ENCODE measurements around the gene TICAM2. TPM values are rescaled to one million over a fixed set of nuclear protein-coding genes. Genes with fewer than 3 reads are reported as not detected.
A peak's percentile ranks its signal among the peaks of the same experiment; 100 is the strongest.

Gene TICAM2
- total and polyA plus RNA-seq, 9 of the 15 experiments (the other 6 are each of a cell fraction or from before 2014, with no cell fraction given) = 0.15 to 1.8 (median 0.98) TPM

- TF ChIP-seq ARNT (IDR thresholded peaks at IDR 0.05) = 0 out of 4 replicates have a peak, but pooled peaks of 1 of the 2 experiments have one; percentile 25
- peak; percentile 57; the same call in 1 of the 2 replicates for TF ChIP-seq ZNF24 (IDR thresholded peaks at IDR 0.05)
- peak; percentile 96 for TF ChIP-seq GABPA (tag; conservative IDR thresholded peaks at IDR 0.05; ENCODE audit: low read depth)
- TF ChIP-seq, protein P1, sequence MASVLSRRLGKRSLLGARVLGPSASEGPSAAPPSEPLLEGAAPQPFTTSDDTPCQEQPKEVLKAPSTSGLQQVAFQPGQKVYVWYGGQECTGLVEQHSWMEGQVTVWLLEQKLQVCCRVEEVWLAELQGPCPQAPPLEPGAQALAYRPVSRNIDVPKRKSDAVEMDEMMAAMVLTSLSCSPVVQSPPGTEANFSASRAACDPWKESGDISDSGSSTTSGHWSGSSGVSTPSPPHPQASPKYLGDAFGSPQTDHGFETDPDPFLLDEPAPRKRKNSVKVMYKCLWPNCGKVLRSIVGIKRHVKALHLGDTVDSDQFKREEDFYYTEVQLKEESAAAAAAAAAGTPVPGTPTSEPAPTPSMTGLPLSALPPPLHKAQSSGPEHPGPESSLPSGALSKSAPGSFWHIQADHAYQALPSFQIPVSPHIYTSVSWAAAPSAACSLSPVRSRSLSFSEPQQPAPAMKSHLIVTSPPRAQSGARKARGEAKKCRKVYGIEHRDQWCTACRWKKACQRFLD (CRISPR knock-in tag; IDR thresholded peaks at IDR 0.05) = peak; percentile 89
- TF ChIP-seq HMGN3 (IDR thresholded peaks at IDR 0.05; ENCODE audit: borderline replicate concordance, extremely low read depth, insufficient read length, low read depth, low read length) = peak; percentile 30
- peak; percentile 58; the same call in 1 of the 2 replicates for TF ChIP-seq NCOA1 (IDR thresholded peaks at IDR 0.05; ENCODE audit: low read depth)
- peak; percentile 47; the same call in 1 of the 2 replicates for TF ChIP-seq SOX6 (IDR thresholded peaks at IDR 0.05)
- TF ChIP-seq SMC3 (conservative IDR thresholded peaks at IDR 0.05; ENCODE audit: insufficient read depth, low read depth, low read length) = no peak
- TF ChIP-seq E2F5 (CRISPR knock-in tag; IDR thresholded peaks at IDR 0.05) = no peak
- peak; percentile 18 to 48; a peak in 2 of 4 replicates for TF ChIP-seq RCOR1 (IDR thresholded peaks at IDR 0.05; ENCODE audit: borderline replicate concordance in 1 of 2, low read depth in 2 of 2, low read length in 2 of 2)
- peak; percentile 46; the same call in 1 of the 2 replicates for TF ChIP-seq ETV1 (tag; conservative IDR thresholded peaks at IDR 0.05; ENCODE audit: low read depth)
- no peak for TF ChIP-seq KLF16 (IDR thresholded peaks at IDR 0.05)
- no peak for TF ChIP-seq ZNF175 (CRISPR knock-in tag; IDR thresholded peaks at IDR 0.05; ENCODE audit: low read depth)
- no peak for TF ChIP-seq ZNF75A (CRISPR knock-in tag; IDR thresholded peaks at IDR 0.05)
- TF ChIP-seq ZBTB49 (CRISPR knock-in tag; IDR thresholded peaks at IDR 0.05; ENCODE audit: borderline replicate concordance) = no peak
- peak; percentile 69 for TF ChIP-seq MTA2 (IDR thresholded peaks at IDR 0.05; ENCODE audit: low read depth)
- TF ChIP-seq SMARCA5 (IDR thresholded peaks at IDR 0.05) = no peak
- TF ChIP-seq ZNF311 (CRISPR knock-in tag; IDR thresholded peaks at IDR 0.05) = no peak
- TF ChIP-seq GABPB1 (CRISPR knock-in tag; IDR thresholded peaks at IDR 0.05) = peak; percentile 92
- TF ChIP-seq HNRNPLL (IDR thresholded peaks at IDR 0.05; ENCODE audit: low read depth, low read length, poor library complexity, severe bottlenecking) = peak; percentile 99
- TF ChIP-seq THAP7 (CRISPR knock-in tag; IDR thresholded peaks at IDR 0.05) = no peak
- TF ChIP-seq MITF (IDR thresholded peaks at IDR 0.05) = peak; percentile 31
These were observed 23.5 kb upstream of the TICAM2 start, which contains the start of gene TMED7 (continued) for GRCh38 chr5:115625579-115626444.
